HCT116 (cell line): ENCODE data around the gene SYNE1. TPM values are rescaled to one million over a fixed set of nuclear protein-coding genes. Genes with fewer than 3 reads are reported as not detected.

Experiments
- ATAC-seq: fragments of 200-7000 bp; cut with Tn5 transposase; 2 replicates; pipeline ENCODE4 v1.9.1; 2020; ENCODE audit warnings: mild to moderate bottlenecking, moderate library complexity
- BruUV-seq: library from RNA; stranded (reverse); fragments of 400-500 nt; replicated peaks from 2 replicates; lab custom pipeline; 2021; lab: Mats Ljungman, UMichigan
- CTCF ChIA-PET: fragments of 300-600 bp; sonication (Branson Sonifier 250); formaldehyde crosslinking; loops from one replicate; lab custom pipeline; 2021; ENCODE audit warnings: antibody characterized with exemption; lab: Charles Lee
- POLR2A ChIA-PET: fragments of 300-600, 350-600 bp; sonication (Branson Sonifier 250); formaldehyde crosslinking; loops from one replicate; lab custom pipeline; 2021; ENCODE audit warnings: antibody characterized with exemption; lab: Charles Lee
- RAD21 ChIA-PET, 2 experiments: fragments of 300-600 bp; sonication (Branson Sonifier 250); formaldehyde crosslinking; loops; one replicate each; lab custom pipeline; 2023; ENCODE audit warnings: low total read pairs in 2 of 2; ENCODE audit not compliant: uncharacterized antibody in 2 of 2, unreplicated experiment in 2 of 2, low non-redundant PET in 1 of 2; lab: Charles Lee
- DNase-seq: peaks from one replicate; pipeline ENCODE4 v3.0.0-alpha.2; 2010; ENCODE audit warnings: low read depth, low spot score
- H2AFZ ChIP-seq: fragments of 200-600 bp; shearing (Covaris generic), sonication (generic); 2 replicates; pipeline ENCODE4 v1.6.1; 2017; ENCODE audit warnings: low read depth, mixed run types, mixed read lengths, antibody characterized with exemption, low read length; ENCODE audit not compliant: poor library complexity, severe bottlenecking
- H3K27ac ChIP-seq: 2 replicates; pipeline ENCODE4 v1.5.1; 2012; ENCODE audit warnings: low read depth, low read length
- H3K27me3 ChIP-seq: fragments of 200-600 bp; sonication (generic); 2 replicates; pipeline ENCODE4 v1.6.1; 2016; ENCODE audit warnings: mixed run types, low read length, mixed read lengths; ENCODE audit not compliant: insufficient read depth
- H3K36me3 ChIP-seq, 2 experiments: fragments of 200-500 bp in 1 of 2; fragments of 200-600 bp in 1 of 2; sonication (Bioruptor generic) in 1 of 2; sonication (generic) in 1 of 2; 2 replicates each; pipeline versions ENCODE4 v1.5.1 to v1.6.1; 2014 to 2016; ENCODE audit warnings: low read length in 2 of 2, inconsistent platforms in 1 of 2, mixed read lengths in 1 of 2, mixed run types in 1 of 2; ENCODE audit not compliant: insufficient read depth in 2 of 2, control insufficient read depth in 1 of 2
- H3K4me1 ChIP-seq, 2 experiments: fragments of 200-600 bp in 1 of 2; sonication (generic) in 1 of 2; 2 replicates each; pipeline versions ENCODE4 v1.5.1 to v1.6.1; 2012 to 2017; ENCODE audit warnings: low read length in 2 of 2, inconsistent platforms in 1 of 2, mild to moderate bottlenecking in 1 of 2, mixed read lengths in 1 of 2, mixed run types in 1 of 2, moderate library complexity in 1 of 2; ENCODE audit not compliant: insufficient read depth in 2 of 2, control insufficient read depth in 1 of 2
- H3K4me2 ChIP-seq: fragments of 200-600 bp; sonication (generic); 2 replicates; pipeline ENCODE4 v1.6.1; 2017; ENCODE audit warnings: mixed run types, low read length, mixed read lengths
- H3K4me3 ChIP-seq, 2 experiments: fragments of 200-600 bp in 1 of 2; sonication (generic) in 1 of 2; replicated peaks in 1 of 2; 2 replicates each; pipeline ENCODE4 v1.5.1; 2011 to 2016; ENCODE audit warnings: low read length in 2 of 2, control low read depth in 1 of 2, low read depth in 1 of 2, mild to moderate bottlenecking in 1 of 2, mixed read lengths in 1 of 2, mixed run types in 1 of 2
- H3K79me2 ChIP-seq: fragments of 200-600 bp; sonication (generic); 2 replicates; pipeline ENCODE4 v1.6.1; 2017; ENCODE audit warnings: mild to moderate bottlenecking, mixed run types, low read length, moderate library complexity, mixed read lengths; ENCODE audit not compliant: insufficient read depth
- H3K9ac ChIP-seq: fragments of 200-600 bp; sonication (generic); 2 replicates; pipeline ENCODE4 v1.6.1; 2016; ENCODE audit warnings: low read length, mixed read lengths
- H3K9me2 ChIP-seq: fragments of 200-600 bp; sonication (generic), shearing (Covaris generic); 2 replicates; pipeline ENCODE4 v1.6.1; 2017; ENCODE audit warnings: mixed run types, mild to moderate bottlenecking, moderate library complexity; ENCODE audit not compliant: insufficient read depth
- H3K9me3 ChIP-seq, 2 experiments: fragments of 200-500 bp in 1 of 2; fragments of 200-600 bp in 1 of 2; sonication (Bioruptor generic) in 1 of 2; sonication (generic) in 1 of 2; 2 replicates each; pipeline ENCODE4 v1.6.1; 2014 to 2017; ENCODE audit warnings: low read length in 2 of 2, mixed read lengths in 2 of 2, inconsistent platforms in 1 of 2, low read depth in 1 of 2, mild to moderate bottlenecking in 1 of 2, mixed run types in 1 of 2, moderate library complexity in 1 of 2; ENCODE audit not compliant: control insufficient read depth in 1 of 2, insufficient read depth in 1 of 2
- H4K20me1 ChIP-seq: fragments of 200-600 bp; sonication (generic), shearing (Covaris generic); 2 replicates; pipeline ENCODE4 v1.6.1; 2017; ENCODE audit warnings: mixed run types, mild to moderate bottlenecking, moderate library complexity; ENCODE audit not compliant: insufficient read depth
- CEBPB ChIP-seq: IDR thresholded peaks from 2 replicates; pipeline ENCODE4 v1.6.1; 2012; ENCODE audit warnings: low read depth
- CTCF ChIP-seq, 3 experiments: fragments of 200-600 bp in 1 of 3; sonication (generic) in 1 of 3; IDR thresholded peaks in 2 of 3; conservative IDR thresholded peaks in 1 of 3; 2 replicates each; pipeline ENCODE4 v1.5.1; 2012 to 2017; ENCODE audit warnings: low read depth in 2 of 3, low read length in 2 of 3, antibody characterized with exemption in 1 of 3, borderline replicate concordance in 1 of 3, control low read depth in 1 of 3, mild to moderate bottlenecking in 1 of 3, mixed read lengths in 1 of 3, mixed run types in 1 of 3, moderate library complexity in 1 of 3; ENCODE audit not compliant: insufficient read depth in 1 of 3
- EGR1 ChIP-seq: IDR thresholded peaks from 2 replicates; pipeline ENCODE4 v1.6.1; 2012; ENCODE audit warnings: low read depth
- ELF1 ChIP-seq: IDR thresholded peaks from 2 replicates; pipeline ENCODE4 v1.6.1; 2012; ENCODE audit warnings: low read depth, borderline replicate concordance
- EZH2 ChIP-seq: fragments of 200-600 bp; sonication (generic); IDR thresholded peaks from 2 replicates; pipeline ENCODE4 v1.6.1; 2017; ENCODE audit warnings: antibody characterized with exemption, mixed run types
- EZH2phosphoT487 ChIP-seq: fragments of 200-600 bp; IDR thresholded peaks from 2 replicates; pipeline ENCODE4 v1.6.1; 2018; ENCODE audit warnings: antibody characterized with exemption, borderline replicate concordance
- FOSL1 ChIP-seq: IDR thresholded peaks from 2 replicates; pipeline ENCODE4 v1.6.1; 2012; ENCODE audit warnings: low read depth
- JUND ChIP-seq: IDR thresholded peaks from 2 replicates; pipeline ENCODE4 v1.6.1; 2012
- POLR2AphosphoS5 ChIP-seq: IDR thresholded peaks from 2 replicates; pipeline ENCODE4 v1.6.1; 2011; ENCODE audit warnings: mild to moderate bottlenecking, low read depth, low read length, moderate library complexity
- RAD21 ChIP-seq: IDR thresholded peaks from 2 replicates; pipeline ENCODE4 v1.6.1; 2012; ENCODE audit warnings: low read depth, mild to moderate bottlenecking
- REST ChIP-seq: IDR thresholded peaks from 2 replicates; pipeline ENCODE4 v1.6.1; 2012; ENCODE audit warnings: low read depth
- SIN3A ChIP-seq: IDR thresholded peaks from 2 replicates; pipeline ENCODE4 v1.6.1; 2012; ENCODE audit warnings: low read depth
- SRF ChIP-seq: IDR thresholded peaks from 2 replicates; pipeline ENCODE4 v1.6.1; 2012; ENCODE audit warnings: low read depth
- TCF7L2 ChIP-seq: IDR thresholded peaks from 2 replicates; pipeline ENCODE4 v1.7.0; 2011; ENCODE audit warnings: borderline replicate concordance, inconsistent platforms; ENCODE audit not compliant: insufficient read depth, insufficient read length; ENCODE audit errors: extremely low read depth
- ZFX ChIP-seq: fragments of 450-650 bp; IDR thresholded peaks from 2 replicates; pipeline ENCODE4 v1.6.1; 2017
- intact Hi-C: fragments of 100-400 bp; cut with micrococcal nuclease; formaldehyde crosslinking; loops from 2 replicates; pipeline ENCODE4 v1.10.0; 2022
- total RNA-seq: library from RNA; stranded (reverse); gene quantifications from one replicate; pipeline ENCODE4 v1.2.1, GENCODE V29; 2021; ENCODE audit not compliant: unreplicated experiment

The SYNE1 gene
- total RNA-seq, 1 experiment from 2014 or later = 5.4 TPM

- no peaks in the 10 kb centered on the region for H3K9me2 ChIP-seq
- ChIA-PET POLR2A (no interaction called here), CTCF (no interaction called here)
Measured at GRCh38 chr6:152587473-152587872, 49.7 kb downstream of the SYNE1 start.

GRCh38 chr6:152585236-152585635 lies 51.9 kb downstream of the SYNE1 start:
- Histone ChIP-seq H3K9me3 (no peaks in the 10 kb centered on the region), H2AFZ (no peak overlapping the region), H3K4me1 (no peaks in the 10 kb centered on the region), H3K9me2 (no peaks in the 10 kb centered on the region), H3K4me2 (no peak overlapping the region), H4K20me1 (no peaks in the 10 kb centered on the region), H3K27me3 (no peaks in the 10 kb centered on the region), H3K4me3 (no peak overlapping the region), H3K27ac (no peak overlapping the region), H3K79me2 (no peaks in the 10 kb centered on the region), H3K9ac (no peak overlapping the region), H3K36me3 (no peaks in the 10 kb centered on the region)
- intact Hi-C loops = no loop called here
- no TSS peak for BruUV-seq
- ChIA-PET POLR2A (no interaction called here), CTCF (no interaction called here), RAD21 (no interaction called here)
- DNase-seq (no peak), ATAC-seq (no peak)
- TF ChIP-seq FOSL1 (no peak), ZFX (no peak), SRF (no peak), EGR1 (no peak), CEBPB (no peak), RAD21 (no peak), REST (no peak), TCF7L2 (no peak), EZH2phosphoT487 (no peak), POLR2AphosphoS5 (no peak), SIN3A (no peak)

More at GRCh38 chr6:152587473-152587872, 49.7 kb downstream of the SYNE1 start:
- intact Hi-C loops = no loop called here
- no peaks in the 10 kb centered on the region for H4K20me1 ChIP-seq
- no peak for TF ChIP-seq EZH2phosphoT487
- TF ChIP-seq ELF1 = no peak
- no peak for TF ChIP-seq JUND
- no peak for TF ChIP-seq EGR1
- TF ChIP-seq CTCF (IDR thresholded peaks at IDR 0.05 in 2 of 3, conservative IDR thresholded peaks at IDR 0.05 in 1 of 3; ENCODE audit: borderline replicate concordance in 1 of 3, insufficient read depth in 1 of 3, low read depth in 2 of 3, low read length in 2 of 3) = no peak
- TF ChIP-seq EZH2 = no peak
- no peak for TF ChIP-seq FOSL1
- H3K27me3 ChIP-seq = no peaks in the 10 kb centered on the region
- H3K4me2 ChIP-seq = no peak overlapping the region
- RAD21 ChIA-PET = no interaction called here
- H2AFZ ChIP-seq = no peak overlapping the region
- H3K4me3 ChIP-seq = no peak overlapping the region
- H3K9ac ChIP-seq = no peak overlapping the region
- H3K79me2 ChIP-seq = no peaks in the 10 kb centered on the region
- no peak overlapping the region for H3K27ac ChIP-seq
- H3K9me3 ChIP-seq = no peaks in the 10 kb centered on the region
- H3K36me3 ChIP-seq = no peaks in the 10 kb centered on the region
- ATAC-seq (no peak), DNase-seq (no peak)
- H3K4me1 ChIP-seq = no peaks in the 10 kb centered on the region
- no TSS peak for BruUV-seq
